A549 treated with ZK216348 at 1 μM for 4 hours (cell line): ENCODE results near the gene MBP. TPM values are rescaled to one million over a fixed set of nuclear protein-coding genes. Genes with fewer than 3 reads are reported as not detected.

Experiments used
- total RNA-seq: library from RNA; stranded (reverse); fragments of 200-300 nt; extraction: Qiagen RNA extraction; gene quantifications from 5 replicates; pipeline ENCODE4 v1.2.3, GENCODE V29; 2022; ENCODE audit warnings: low read depth

MBP gene
- total RNA-seq: 16.5 to 24.9 TPM (median 18.8 TPM) in 5 replicates

DNA sequence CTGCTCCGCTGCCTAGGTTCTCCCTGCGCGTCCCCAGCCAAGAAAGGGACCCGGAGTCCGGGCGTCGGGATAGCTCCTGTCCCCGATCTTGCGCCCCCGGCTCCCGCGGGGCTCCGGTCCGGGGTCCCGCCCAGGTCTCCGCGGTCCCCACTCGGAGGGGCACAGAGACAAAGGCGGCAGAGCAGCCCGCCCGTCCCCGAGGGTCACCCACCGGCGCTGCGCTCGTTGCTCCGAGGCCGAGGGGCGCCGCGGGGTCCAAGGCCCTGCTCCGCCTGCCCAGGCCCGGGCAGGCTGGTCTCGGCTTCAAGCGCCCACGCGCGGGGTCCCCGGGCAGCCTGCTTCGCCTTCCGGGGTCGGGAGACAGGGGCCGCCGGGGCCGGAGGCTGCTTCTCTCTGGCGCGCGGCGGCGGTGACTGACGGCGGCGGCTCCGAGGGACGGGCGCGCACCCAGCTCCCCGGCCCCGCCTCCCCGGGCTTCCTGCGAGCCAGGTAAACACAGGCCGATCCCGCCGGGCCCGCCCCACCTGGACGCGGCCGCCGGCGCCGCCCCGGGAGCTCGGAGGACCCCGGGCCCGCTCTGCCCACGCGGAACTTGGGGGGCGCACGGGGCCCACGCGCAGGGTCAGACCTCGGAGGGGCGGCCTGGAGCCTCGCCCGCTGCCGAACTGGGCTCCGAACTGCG, at the start of gene MBP:
TSS of gene MBP (minus strand) at position 415 of the 682 bp plus-strand sequence. CDS start 27,522 bp downstream, outside the sequence.

Other genes starting within 250 kb of the MBP start
- not detected in 5 replicates for gene GALR1, start 117.1 kb upstream of the MBP start, total RNA-seq